OCI-LY1 (cell line): ENCODE data around the gene TMEM89.

ENCODE experiments used
- CTCF ChIP-seq: fragments of 200-600 bp; sonication (generic), shearing (Covaris generic); IDR thresholded peaks from 2 replicates; pipeline ENCODE4 v1.5.1; 2017; ENCODE audit warnings: mild to moderate bottlenecking, antibody characterized with exemption, low read length, moderate library complexity, mixed read lengths
- EZH2 ChIP-seq: fragments of 200-600 bp; sonication (generic), shearing (Covaris generic); IDR thresholded peaks from 2 replicates; pipeline ENCODE4 v1.8.0; 2017; ENCODE audit warnings: borderline replicate concordance, mixed run types, mild to moderate bottlenecking, antibody characterized with exemption, low read length, moderate library complexity, mixed read lengths

DNA sequence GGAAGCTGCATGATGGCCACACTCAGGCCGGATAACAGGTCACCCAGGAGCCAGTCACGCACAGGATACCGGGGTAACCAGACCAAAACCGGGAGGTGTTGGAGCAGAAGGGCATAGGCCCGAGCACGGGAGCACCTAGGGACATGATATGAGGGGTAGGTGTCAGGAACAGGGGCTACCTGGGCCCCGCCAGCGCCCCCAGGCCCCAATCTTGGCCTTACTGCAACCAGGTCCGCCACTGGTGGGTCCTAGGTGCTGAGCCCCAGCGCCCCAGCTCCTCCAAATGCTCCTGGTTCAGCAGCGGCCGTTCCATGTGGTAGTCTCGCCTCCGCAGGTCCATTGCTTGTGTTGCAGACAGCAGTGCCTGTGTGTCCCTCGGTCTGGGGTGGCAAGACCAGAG, 11.7 kb upstream of the TMEM89 start:
- TF ChIP-seq CTCF (no peak), EZH2 (no peak)
